Effector memory CD8-positive, alpha-beta T cell (primary cell): ENCODE results near the gene PPP1R3F.
A peak's percentile ranks its signal among the peaks of the same experiment; 100 is the strongest.

Source experiments
- ATAC-seq: fragments of 150-1000 bp; cut with Tn5 transposase; replicated peaks from 2 replicates; pipeline ENCODE4 v1.10.0; 2021; ENCODE audit warnings: mild to moderate bottlenecking, moderate library complexity
- DNase-seq, 3 experiments: peaks; one replicate each; pipeline ENCODE4 v3.0.0; 2021
- H3K27ac Mint-ChIP-seq, 2 donors: one replicate each; pipeline ENCODE4 v1.8.0; 2022; ENCODE audit warnings: mild to moderate bottlenecking in 2 of 2, mixed read lengths in 2 of 2, moderate library complexity in 2 of 2
- H3K27me3 Mint-ChIP-seq, 2 donors: one replicate each; pipeline ENCODE4 v1.8.0; 2022; ENCODE audit warnings: mixed read lengths in 2 of 2
- H3K36me3 Mint-ChIP-seq: one replicate; pipeline ENCODE4 v1.8.0; 2022; ENCODE audit warnings: mild to moderate bottlenecking, moderate library complexity, mixed read lengths; ENCODE audit not compliant: insufficient read depth
- H3K4me1 Mint-ChIP-seq, 2 donors: one replicate each; pipeline ENCODE4 v1.8.0; 2022; ENCODE audit warnings: low read depth in 2 of 2, mixed read lengths in 2 of 2
- H3K4me3 Mint-ChIP-seq, 2 donors: one replicate each; pipeline ENCODE4 v1.8.0; 2022; ENCODE audit warnings: mild to moderate bottlenecking in 2 of 2, mixed read lengths in 2 of 2, moderate library complexity in 2 of 2
- H3K9me3 Mint-ChIP-seq, 2 donors: one replicate each; pipeline ENCODE4 v1.8.0; 2022; ENCODE audit warnings: mixed read lengths in 2 of 2
- total RNA-seq, 9 experiments: gene quantifications; one replicate each; lab custom pipeline; 2026; lab: John Stamatoyannopoulos, UW

The PPP1R3F gene
- total RNA-seq, result 6.0 to 27.8 (median 10.9) reads per million in 9 experiments

GRCh38 chrX:49269767-49270248 is at the start of gene PPP1R3F:
TSS of gene PPP1R3F (plus strand) at chrX:49269793. CDS start at chrX:49269870, 77 bp downstream.
- no peak for DNase-seq
- ATAC-seq, result peak; percentile 9
- Mint-ChIP-seq H3K9me3 (no peaks in the 10 kb centered on the region), H3K4me3 (peak within 1 kb of the TSS; percentile 79 to 86), H3K27me3 (no peaks in the 10 kb centered on the region), H3K36me3 (peaks cover 20% of the 10 kb centered on the region), H3K4me1 (peaks cover 33 to 36% of the 10 kb centered on the region in 2 donors), H3K27ac (peak within 1 kb of the TSS; percentile 96 to 99)

- DNase-seq (no peak), ATAC-seq (no peak)
- Mint-ChIP-seq H3K36me3 (no peaks in the 10 kb centered on the region), H3K27ac (no peak overlapping the region), H3K27me3 (peaks cover 13 to 20% of the 10 kb centered on the region in 2 donors), H3K4me1 (no peaks in the 10 kb centered on the region), H3K9me3 (no peaks in the 10 kb centered on the region), H3K4me3 (no peak overlapping the region)
These were observed 49.5 kb upstream of the PPP1R3F start for GRCh38 chrX:49220100-49220499.

- DNase-seq, result no peak
- Mint-ChIP-seq H3K27ac (peak overlapping the region in 1 of 2 donors; percentile 3), H3K9me3 (no peaks in the 10 kb centered on the region), H3K4me1 (no peaks in the 10 kb centered on the region), H3K4me3 (no peak overlapping the region), H3K36me3 (no peaks in the 10 kb centered on the region), H3K27me3 (peaks cover 19 to 30% of the 10 kb centered on the region in 2 donors)
- no peak for ATAC-seq
These were observed 47.7 kb upstream of the PPP1R3F start for GRCh38 chrX:49221868-49222267.

GRCh38 chrX:49225858-49226257 is 43.7 kb upstream of the PPP1R3F start:
- Mint-ChIP-seq H3K9me3 (no peaks in the 10 kb centered on the region), H3K4me1 (peaks cover 0 to 4% of the 10 kb centered on the region in 2 donors), H3K4me3 (no peak overlapping the region), H3K36me3 (peaks cover 3% of the 10 kb centered on the region), H3K27me3 (peaks cover 24 to 30% of the 10 kb centered on the region in 2 donors), H3K27ac (no peak overlapping the region)
- no peak for DNase-seq
- no peak for ATAC-seq

- ATAC-seq, result no peak
- no peak overlapping the region for H3K27ac Mint-ChIP-seq
These were observed 42.6 kb upstream of the PPP1R3F start for GRCh38 chrX:49226946-49227345.

GRCh38 chrX:49227726-49228125 is 41.9 kb upstream of the PPP1R3F start:
- Mint-ChIP-seq H3K4me3 (no peak overlapping the region), H3K27ac (peak overlapping the region in 1 of 2 donors; percentile 61), H3K9me3 (no peaks in the 10 kb centered on the region), H3K27me3 (peaks cover 24 to 28% of the 10 kb centered on the region in 2 donors), H3K4me1 (peaks cover 8 to 9% of the 10 kb centered on the region in 2 donors), H3K36me3 (peaks cover 10% of the 10 kb centered on the region)
- DNase-seq (no peak), ATAC-seq (no peak)

More at GRCh38 chrX:49226946-49227345, 42.6 kb upstream of the PPP1R3F start:
- Mint-ChIP-seq H3K9me3 (no peaks in the 10 kb centered on the region), H3K4me3 (no peak overlapping the region), H3K4me1 (peaks cover 8 to 9% of the 10 kb centered on the region in 2 donors), H3K27me3 (peaks cover 24 to 30% of the 10 kb centered on the region in 2 donors), H3K36me3 (peaks cover 6% of the 10 kb centered on the region)
- DNase-seq, result no peak

GRCh38 chrX:49228185-49228584 is 41.4 kb upstream of the PPP1R3F start:
- H3K9me3 Mint-ChIP-seq, result no peaks in the 10 kb centered on the region
- peaks cover 8 to 9% of the 10 kb centered on the region in 2 donors for H3K4me1 Mint-ChIP-seq
- DNase-seq (no peak), ATAC-seq (no peak)
- peaks cover 24% of the 10 kb centered on the region in 2 donors for H3K27me3 Mint-ChIP-seq
- H3K27ac Mint-ChIP-seq, result no peak overlapping the region
- no peak overlapping the region for H3K4me3 Mint-ChIP-seq
- H3K36me3 Mint-ChIP-seq, result peaks cover 10% of the 10 kb centered on the region

GRCh38 chrX:49230500-49231232 is 38.9 kb upstream of the PPP1R3F start:
- H3K4me1 Mint-ChIP-seq, result peaks cover 9 to 13% of the 10 kb centered on the region in 2 donors
- peaks cover 4 to 6% of the 10 kb centered on the region in 2 donors for H3K27me3 Mint-ChIP-seq
- H3K36me3 Mint-ChIP-seq, result peaks cover 13% of the 10 kb centered on the region
- no peaks in the 10 kb centered on the region for H3K9me3 Mint-ChIP-seq
- peak overlapping the region; percentile 76 to 77 for H3K4me3 Mint-ChIP-seq
- H3K27ac Mint-ChIP-seq, result peak overlapping the region; percentile 86 to 90
- DNase-seq, result peak; percentile 25 to 33 (median 28)
- peak; percentile 77 for ATAC-seq

- H3K9me3 Mint-ChIP-seq, result no peaks in the 10 kb centered on the region
- H3K27ac Mint-ChIP-seq, result peak overlapping the region; percentile 86 to 90
- peaks cover 21% of the 10 kb centered on the region for H3K36me3 Mint-ChIP-seq
- H3K4me1 Mint-ChIP-seq, result peaks cover 9 to 18% of the 10 kb centered on the region in 2 donors
- DNase-seq (no peak), ATAC-seq (no peak)
- peaks cover 0 to 4% of the 10 kb centered on the region in 2 donors for H3K27me3 Mint-ChIP-seq
- peak overlapping the region; percentile 76 to 77 for H3K4me3 Mint-ChIP-seq
These were observed 38.1 kb upstream of the PPP1R3F start for GRCh38 chrX:49231333-49232000.

GRCh38 chrX:49232525-49232924 is 37.1 kb upstream of the PPP1R3F start:
- ATAC-seq, result no peak
- H3K4me3 Mint-ChIP-seq, result peak overlapping the region in 1 of 2 donors; percentile 17
- H3K27ac Mint-ChIP-seq, result peak overlapping the region in 1 of 2 donors; percentile 86
- DNase-seq, result no peak
- H3K4me1 Mint-ChIP-seq, result peaks cover 17 to 25% of the 10 kb centered on the region in 2 donors
- peaks cover 0 to under 1% of the 10 kb centered on the region in 2 donors for H3K27me3 Mint-ChIP-seq
- peaks cover 22% of the 10 kb centered on the region for H3K36me3 Mint-ChIP-seq
- no peaks in the 10 kb centered on the region for H3K9me3 Mint-ChIP-seq

- DNase-seq, result no peak
- Mint-ChIP-seq H3K27me3 (no peaks in the 10 kb centered on the region), H3K27ac (peak within 1 kb of the TSS in 1 of 2 donors; percentile 86), H3K4me3 (peak within 1 kb of the TSS in 1 of 2 donors; percentile 17), H3K36me3 (peaks cover 22% of the 10 kb centered on the region), H3K9me3 (no peaks in the 10 kb centered on the region), H3K4me1 (peaks cover 17 to 25% of the 10 kb centered on the region in 2 donors)
- ATAC-seq, result no peak
These were observed 36.4 kb upstream of the PPP1R3F start, which contains the start of gene CACNA1F for GRCh38 chrX:49233176-49233575. TSS of gene CACNA1F (minus strand) at chrX:49233340. CDS start at chrX:49233309, 31 bp downstream.

- DNase-seq (no peak), ATAC-seq (no peak)
- Mint-ChIP-seq H3K9me3 (no peaks in the 10 kb centered on the region), H3K4me3 (peak overlapping the region in 1 of 2 donors; percentile 8), H3K27me3 (no peaks in the 10 kb centered on the region), H3K4me1 (peaks cover 17 to 25% of the 10 kb centered on the region in 2 donors), H3K36me3 (peaks cover 22% of the 10 kb centered on the region), H3K27ac (no peak overlapping the region)
These were observed 35.6 kb upstream of the PPP1R3F start for GRCh38 chrX:49233887-49234555.

GRCh38 chrX:49237060-49237459 is 32.5 kb upstream of the PPP1R3F start:
- DNase-seq (no peak), ATAC-seq (peak; percentile 10)
- Mint-ChIP-seq H3K4me1 (peaks cover 17 to 18% of the 10 kb centered on the region in 2 donors), H3K4me3 (peak overlapping the region; percentile 80 to 85), H3K27me3 (no peaks in the 10 kb centered on the region), H3K36me3 (peaks cover 35% of the 10 kb centered on the region), H3K27ac (peak overlapping the region; percentile 72 to 91), H3K9me3 (no peaks in the 10 kb centered on the region)
